NCI-H146 treated with DMSO at 0.1 percent for 48 hours (cell line): ENCODE measurements around the gene MIEF1.
A peak's percentile ranks its signal among the peaks of the same experiment; 100 is the strongest.

ENCODE experiments used
- DNase-seq: peaks from one replicate; lab custom pipeline; 2025; ENCODE audit not compliant: unreplicated experiment; lab: John Stamatoyannopoulos, UW

MIEF1 gene

GRCh38 chr22:39502109-39502788 is at the start of gene MIEF1:
TSS of gene MIEF1 (plus strand) at chr22:39502290. CDS start at chr22:39511295, 9,005 bp downstream.
- DNase-seq: peak; percentile 66

DNA sequence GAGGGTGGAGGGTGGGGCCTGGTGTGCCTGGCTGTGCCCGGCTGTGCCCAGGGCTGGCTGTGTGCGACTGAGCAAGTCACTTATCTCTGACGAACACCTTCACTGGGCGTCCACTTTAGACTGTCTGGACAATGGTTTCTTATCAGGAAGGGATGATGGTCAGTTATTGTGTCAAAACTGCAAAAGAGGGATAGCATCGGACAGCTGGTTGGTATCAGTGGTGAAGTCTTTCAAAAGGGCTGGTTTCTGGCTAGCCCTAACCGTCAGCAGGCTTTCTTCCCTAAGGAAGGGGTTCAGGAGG is 49.4 kb upstream of the MIEF1 start:
- DNase-seq: no peak

DNA sequence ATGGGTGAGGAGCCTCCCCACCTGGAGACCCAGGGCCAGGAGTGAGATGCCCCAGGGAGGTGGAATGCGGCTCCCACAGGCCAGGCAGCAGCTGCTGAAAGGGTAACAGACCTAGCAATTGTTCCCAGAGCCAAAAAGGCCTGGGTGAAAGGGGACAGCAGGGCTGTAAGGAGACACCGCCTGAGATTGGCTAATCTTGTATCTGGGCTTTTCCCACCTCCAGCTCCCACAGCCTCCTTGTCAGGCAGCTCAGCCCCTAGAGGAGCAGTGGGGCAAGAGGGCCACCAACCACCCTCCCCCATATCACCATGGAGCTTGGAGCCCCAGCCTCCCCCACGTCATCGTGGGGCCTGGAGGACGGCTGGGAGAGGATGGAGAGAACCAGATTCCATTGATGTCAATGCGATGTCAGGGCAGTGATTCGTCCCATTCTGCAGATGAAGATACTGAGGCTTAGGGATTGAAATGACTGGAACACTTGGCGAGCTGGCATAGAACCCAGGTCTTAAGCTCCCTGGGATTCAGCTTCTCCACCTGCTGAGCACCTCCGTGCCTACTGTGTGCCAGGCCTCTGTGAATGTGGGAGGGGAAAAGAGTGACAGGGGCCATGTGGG is 48.2 kb upstream of the MIEF1 start:
- DNase-seq: no peak

DNA sequence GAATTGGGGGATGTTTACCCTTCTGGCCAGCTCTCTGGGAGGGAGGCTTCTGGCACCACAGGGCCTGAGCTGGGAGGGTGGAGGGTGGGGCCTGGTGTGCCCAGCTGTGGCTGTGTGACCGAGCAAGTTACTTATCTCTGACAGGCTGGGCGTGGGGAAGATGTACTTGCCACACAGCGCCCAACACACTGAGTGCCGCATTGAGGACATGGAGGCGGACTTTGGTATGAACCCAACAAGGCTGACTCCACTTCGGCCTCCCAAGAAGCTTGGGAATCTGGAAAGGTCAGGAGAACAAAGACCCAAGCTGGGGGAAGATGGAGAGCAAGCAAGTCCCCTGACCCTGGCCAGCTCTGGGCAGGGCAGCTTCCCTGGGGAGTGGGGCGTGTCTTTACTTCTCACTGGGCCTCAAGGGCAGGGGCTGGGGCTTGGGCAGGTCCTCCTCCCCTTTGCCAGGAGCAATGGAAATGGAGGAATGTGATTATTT is 47.7 kb upstream of the MIEF1 start:
- no peak for DNase-seq

DNA sequence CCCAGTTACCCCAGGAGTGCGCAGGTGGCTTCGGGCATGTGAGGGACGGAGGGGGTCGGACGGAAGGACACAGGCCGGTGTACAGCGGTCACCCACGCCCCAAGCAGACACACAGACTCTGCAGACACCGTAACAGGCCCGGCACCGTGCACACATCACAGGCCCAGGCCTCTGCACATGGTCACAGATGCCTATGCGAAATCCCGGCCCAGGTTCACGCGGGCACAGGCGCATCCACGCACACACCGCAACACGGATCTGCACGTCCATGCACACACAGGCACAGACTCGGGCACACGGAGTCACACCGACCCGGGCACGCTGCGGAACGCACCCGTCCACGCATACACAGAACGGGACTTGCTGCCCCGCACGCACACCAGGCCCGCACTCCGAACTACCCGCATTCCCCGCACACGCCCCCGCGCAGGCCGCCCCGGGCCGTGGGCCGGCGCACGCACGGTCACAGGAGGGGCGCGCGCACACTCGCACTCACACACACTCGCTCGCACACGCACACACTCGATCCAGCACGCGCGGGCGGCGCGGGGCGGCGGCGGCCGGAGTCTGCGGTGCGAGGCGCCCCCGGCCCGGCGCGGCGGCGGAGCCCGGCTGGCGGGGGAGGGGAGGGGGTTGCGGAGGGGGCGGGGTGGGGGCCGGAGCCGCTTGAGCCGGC is 45.4 kb upstream of the MIEF1 start, which contains the start of gene MGAT3:
MGAT3 (plus strand) TSS at position 491 of the 676 bp plus-strand sequence. CDS start 30,336 bp downstream, outside the sequence.
- no peak for DNase-seq

DNA sequence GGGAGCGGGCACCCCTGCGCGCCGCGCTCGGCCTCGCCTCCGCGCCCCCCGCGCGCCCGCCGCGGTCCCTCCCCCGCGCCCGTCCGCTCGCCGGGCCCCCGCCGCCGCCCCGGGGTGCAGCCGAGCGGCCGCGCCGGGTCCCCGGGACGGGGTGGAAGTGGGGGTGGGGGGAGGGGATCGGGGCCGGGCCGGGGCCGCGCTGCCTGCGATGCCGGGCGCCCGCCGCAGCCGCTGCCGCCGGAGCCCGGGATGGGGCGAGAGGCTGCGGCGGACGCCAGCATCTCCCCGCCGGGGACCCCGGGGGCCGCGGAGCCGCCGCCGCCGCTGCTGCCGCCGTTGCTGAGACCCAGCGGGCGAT is 44.9 kb upstream of the MIEF1 start:
- no peak for DNase-seq

DNA sequence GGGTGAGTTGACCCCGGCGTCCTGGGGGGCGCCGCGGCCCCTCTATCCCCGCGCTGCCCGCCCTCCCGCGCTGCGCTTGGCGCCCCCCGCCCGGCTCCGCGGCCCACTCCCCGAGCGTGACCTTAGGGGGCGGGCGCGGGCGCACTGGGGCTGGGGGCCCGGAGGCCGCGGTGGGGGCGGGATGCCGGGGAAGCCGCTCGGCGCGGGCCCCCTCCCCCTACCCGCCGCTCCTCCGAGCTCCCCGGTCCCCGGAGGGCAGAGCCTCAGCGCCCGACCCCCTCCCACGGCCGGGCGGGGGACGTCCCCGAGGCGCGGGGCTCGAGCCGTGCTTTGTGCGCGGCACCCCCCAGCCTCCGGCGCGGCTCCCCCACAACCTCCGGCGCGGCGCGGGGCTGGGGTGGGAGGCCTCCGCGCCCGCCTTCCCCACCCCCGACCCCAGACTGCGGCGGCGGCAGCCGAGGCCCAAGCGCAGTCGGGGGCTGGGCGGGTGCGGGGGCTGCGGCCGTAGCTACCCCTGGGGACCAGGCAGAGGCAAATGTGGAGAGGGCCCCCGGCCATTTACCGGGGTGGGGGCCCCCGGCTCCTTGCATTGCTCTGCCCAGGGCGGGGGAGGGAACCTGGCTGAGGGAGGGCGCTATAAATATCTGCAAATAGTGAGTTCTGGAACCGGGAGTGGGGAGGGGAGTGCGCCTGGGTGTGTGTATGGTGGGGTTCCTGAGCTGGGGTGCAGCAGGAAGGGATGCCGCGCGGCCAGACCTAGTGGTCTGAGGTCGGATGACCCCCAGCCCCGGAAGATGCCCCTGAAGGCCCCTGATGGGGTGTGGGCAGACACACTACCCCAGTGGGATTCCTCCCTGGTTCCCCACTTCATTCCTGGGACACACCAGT is 44.3 kb upstream of the MIEF1 start:
- DNase-seq: no peak

DNA sequence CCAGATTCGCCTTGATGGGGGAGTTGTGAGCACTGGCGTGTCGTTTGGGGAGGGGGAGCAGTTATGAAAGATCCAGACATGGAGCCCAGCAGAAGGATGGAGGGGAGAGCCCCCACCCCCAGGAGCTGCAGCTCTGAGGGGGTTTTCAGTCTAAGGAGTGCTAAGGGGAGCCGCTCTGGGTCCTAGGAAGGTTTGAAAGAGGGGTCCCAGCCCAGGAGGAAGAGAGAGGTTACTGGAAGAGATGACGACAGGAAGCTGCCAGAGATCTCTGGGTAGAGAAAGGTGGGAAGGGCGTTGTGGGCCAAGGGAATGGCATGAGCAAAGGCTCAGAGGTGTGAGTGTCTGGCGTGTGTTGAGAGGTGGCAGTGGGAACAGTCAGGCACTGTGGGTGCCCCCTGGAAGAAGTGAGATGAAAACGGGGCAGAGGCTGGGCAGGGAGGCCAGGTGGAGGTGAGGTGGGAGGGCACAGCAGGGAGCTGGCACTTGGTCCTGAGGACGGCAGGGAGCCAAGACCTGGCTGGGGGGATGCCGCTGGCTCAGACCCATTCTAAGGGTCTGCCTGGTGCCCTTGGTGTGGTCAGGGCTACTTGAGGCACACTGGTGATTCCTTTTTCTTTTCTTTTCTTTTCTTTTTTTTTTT is 43.5 kb upstream of the MIEF1 start:
- DNase-seq: no peak

DNA sequence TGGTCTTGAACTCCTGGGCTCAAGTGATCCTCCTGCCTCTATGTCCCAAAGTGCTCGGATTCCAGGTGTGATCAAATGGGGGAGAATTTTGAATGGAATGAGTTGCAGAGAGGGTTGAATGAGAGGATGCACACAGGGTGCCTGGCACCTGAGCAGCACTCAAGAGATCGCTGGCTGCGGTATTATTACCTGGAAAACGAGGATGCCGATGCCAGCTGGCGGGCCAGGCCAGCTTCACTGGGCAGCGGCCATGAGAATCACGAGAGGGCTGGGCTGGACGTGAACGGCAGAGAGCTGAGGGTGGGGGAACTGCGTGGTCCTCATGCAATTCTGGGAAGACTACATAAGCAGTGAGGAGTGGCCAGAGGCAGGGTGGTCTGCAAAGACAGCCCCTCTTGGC is 42.4 kb upstream of the MIEF1 start:
- no peak for DNase-seq

DNA sequence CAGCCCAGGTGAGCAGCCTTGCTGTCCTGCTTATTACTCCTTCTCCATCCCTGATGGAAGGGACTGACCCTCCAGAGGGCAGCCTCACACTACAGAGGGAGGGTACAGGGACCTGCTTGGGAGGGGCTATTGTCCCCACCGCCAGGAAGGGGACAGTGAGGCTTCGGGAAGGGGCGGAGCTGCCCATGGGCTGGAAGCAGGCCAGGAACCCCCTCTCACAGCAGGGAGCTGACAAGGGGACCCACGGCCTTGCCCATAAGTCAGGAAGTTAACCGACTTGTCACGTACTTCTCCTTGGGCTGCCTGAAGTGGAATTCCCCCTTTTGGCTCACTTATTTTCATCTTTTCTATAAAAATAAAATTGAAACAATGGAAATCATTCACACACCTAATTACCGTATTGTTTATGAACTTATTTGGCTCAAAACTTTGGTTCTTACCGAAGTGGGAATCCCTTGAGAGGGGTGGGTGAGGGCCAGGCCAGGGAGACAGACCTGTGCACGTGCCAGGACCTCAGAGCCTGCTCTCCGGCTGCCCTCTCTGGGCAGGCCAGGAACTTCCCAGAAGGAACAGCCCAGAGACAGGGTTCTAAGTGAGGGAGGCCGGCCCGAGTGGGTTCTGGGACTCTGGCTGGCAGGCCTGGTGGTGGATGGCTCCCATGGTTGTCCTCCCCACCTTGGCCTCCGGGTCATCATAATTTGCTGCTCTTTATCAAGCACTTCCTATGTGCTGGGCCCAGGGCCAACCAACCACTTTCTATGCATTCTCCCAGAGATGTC is 39.5 kb upstream of the MIEF1 start:
- DNase-seq: no peak

GRCh38 chr22:39463277-39463676 is 38.8 kb upstream of the MIEF1 start:
- DNase-seq: no peak

GRCh38 chr22:39463931-39464390 is 38.1 kb upstream of the MIEF1 start:
- DNase-seq: no peak

- no peak for DNase-seq
These were observed 35.7 kb upstream of the MIEF1 start for GRCh38 chr22:39466228-39467006.

GRCh38 chr22:39467390-39467895 is 34.6 kb upstream of the MIEF1 start:
- DNase-seq: no peak

DNA sequence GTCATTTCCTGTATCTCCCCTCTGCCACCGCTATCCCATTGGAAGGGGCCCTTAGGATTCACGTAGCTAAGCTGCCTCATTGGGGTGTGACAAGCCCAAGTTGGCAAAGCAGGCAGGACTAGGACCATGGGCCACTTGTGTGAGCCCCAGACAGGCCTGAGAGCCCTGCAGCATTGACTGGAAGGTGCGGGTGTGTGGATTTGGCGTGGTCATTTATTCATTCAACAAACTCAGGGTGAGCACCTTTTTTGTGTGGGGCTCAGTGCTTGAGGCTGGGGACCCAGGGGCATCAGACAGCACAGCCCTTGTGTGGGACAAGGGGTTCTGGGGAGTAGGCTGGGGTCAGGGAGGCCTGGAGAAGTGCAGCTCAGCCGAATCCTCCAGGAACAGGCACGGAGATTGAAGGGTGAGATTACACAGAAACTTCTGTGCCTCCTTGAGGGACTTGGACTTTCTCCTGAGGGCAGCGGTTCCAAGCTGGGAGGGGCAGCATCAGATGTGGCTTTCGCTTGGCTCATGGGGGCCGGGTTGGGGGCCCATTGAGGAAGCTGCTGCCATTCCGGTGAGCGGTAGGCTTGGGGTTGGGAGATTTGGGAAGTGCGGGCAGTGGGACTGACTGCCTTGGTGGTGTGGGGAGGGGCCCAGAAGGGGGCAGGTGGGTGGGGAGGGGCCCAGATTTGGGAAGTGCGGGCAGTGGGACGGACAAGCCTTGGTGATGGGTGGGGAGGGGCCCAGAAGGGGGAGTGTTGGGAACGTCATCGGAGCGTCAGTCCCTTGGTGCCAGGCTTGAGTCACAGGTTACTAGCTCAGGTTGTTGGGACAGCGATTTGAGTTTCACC is 33.4 kb upstream of the MIEF1 start:
- no peak for DNase-seq

- DNase-seq: no peak
These were observed 32.8 kb upstream of the MIEF1 start for GRCh38 chr22:39469326-39469680.

GRCh38 chr22:39469681-39470450 is 32.2 kb upstream of the MIEF1 start:
- no peak for DNase-seq
